Endothelial cell (in vitro differentiated cells): ENCODE results near the gene EXOC6. TPM values are rescaled to one million over a fixed set of nuclear protein-coding genes. Genes with fewer than 3 reads are reported as not detected.

Source experiments
- DNase-seq: peaks from one replicate; pipeline ENCODE4 v3.0.0; 2021; ENCODE audit warnings: low spot score
- H3K27ac Mint-ChIP-seq: one replicate; pipeline ENCODE4 v1.8.0; 2021; ENCODE audit warnings: mixed read lengths, inconsistent platforms; ENCODE audit not compliant: unreplicated experiment
- H3K27me3 Mint-ChIP-seq: one replicate; pipeline ENCODE4 v1.8.0; 2021; ENCODE audit warnings: mild to moderate bottlenecking, moderate library complexity, mixed read lengths, inconsistent platforms; ENCODE audit not compliant: unreplicated experiment
- H3K36me3 Mint-ChIP-seq: one replicate; pipeline ENCODE4 v1.8.0; 2021; ENCODE audit warnings: mild to moderate bottlenecking, low read depth, mixed read lengths, inconsistent platforms; ENCODE audit not compliant: unreplicated experiment
- H3K4me1 Mint-ChIP-seq: one replicate; pipeline ENCODE4 v1.8.0; 2021; ENCODE audit warnings: mild to moderate bottlenecking, mixed read lengths, inconsistent platforms; ENCODE audit not compliant: unreplicated experiment
- H3K4me3 Mint-ChIP-seq: one replicate; pipeline ENCODE4 v1.8.0; 2021; ENCODE audit warnings: mild to moderate bottlenecking, mixed read lengths, inconsistent platforms; ENCODE audit not compliant: unreplicated experiment
- H3K9me3 Mint-ChIP-seq: one replicate; pipeline ENCODE4 v1.8.0; 2021; ENCODE audit warnings: mixed read lengths, inconsistent platforms; ENCODE audit not compliant: unreplicated experiment
- CTCF ChIP-seq: fragments of 200-600 bp; sonication (generic); IDR thresholded peaks from one replicate; pipeline ENCODE4 v1.5.0; 2021; ENCODE audit warnings: antibody characterized with exemption; ENCODE audit not compliant: unreplicated experiment
- total RNA-seq: library from RNA; stranded (reverse); fragmentation: NEBNext Ultra II Directional; extraction: Animal tissue kit (Norgen Biotek cat#: 25700); gene quantifications from one replicate; pipeline ENCODE4 v1.2.1, GENCODE V29; 2021; ENCODE audit not compliant: unreplicated experiment

The EXOC6 gene
- total RNA-seq, 1 donor from 2014 or later, result 28.5 TPM

DNA sequence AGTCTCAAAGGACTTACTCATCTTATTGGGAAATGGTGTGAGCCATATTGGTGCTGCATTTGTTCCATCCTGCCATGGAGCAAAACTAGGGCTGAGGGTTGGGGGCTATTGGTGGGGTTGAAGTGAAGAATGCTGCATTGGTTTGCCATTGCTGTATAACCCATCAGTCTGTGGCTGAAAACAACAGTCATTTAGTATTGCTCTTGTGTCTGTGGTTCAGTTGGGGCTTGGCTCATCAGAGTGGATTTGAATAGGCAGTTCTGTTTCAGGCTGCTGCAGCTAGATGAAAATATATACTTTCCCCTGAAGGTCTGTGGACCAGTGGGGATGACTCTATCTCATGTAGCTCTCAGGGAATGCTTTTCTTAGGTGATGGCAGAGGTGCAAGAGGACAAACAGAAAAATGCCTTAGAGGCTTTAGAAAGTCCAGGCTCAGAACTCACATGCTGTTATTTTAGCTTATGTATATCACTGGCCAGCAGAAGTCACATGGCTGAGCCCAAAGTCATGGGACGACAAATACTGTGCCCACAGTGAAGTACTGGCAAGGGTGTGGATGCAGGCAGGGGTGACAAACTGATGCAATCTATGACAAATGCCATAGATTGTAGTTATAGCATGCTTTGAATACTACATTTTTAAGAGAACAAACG is 15.2 kb upstream of the EXOC6 start:
- Mint-ChIP-seq H3K9me3 (no peaks in the 10 kb centered on the region), H3K36me3 (peaks cover 10% of the 10 kb centered on the region), H3K27me3 (peaks cover 6% of the 10 kb centered on the region), H3K27ac (no peak overlapping the region), H3K4me3 (peak overlapping the region; percentile 15), H3K4me1 (peaks cover 43% of the 10 kb centered on the region)
- no peak for TF ChIP-seq CTCF
- no peak for DNase-seq

DNA sequence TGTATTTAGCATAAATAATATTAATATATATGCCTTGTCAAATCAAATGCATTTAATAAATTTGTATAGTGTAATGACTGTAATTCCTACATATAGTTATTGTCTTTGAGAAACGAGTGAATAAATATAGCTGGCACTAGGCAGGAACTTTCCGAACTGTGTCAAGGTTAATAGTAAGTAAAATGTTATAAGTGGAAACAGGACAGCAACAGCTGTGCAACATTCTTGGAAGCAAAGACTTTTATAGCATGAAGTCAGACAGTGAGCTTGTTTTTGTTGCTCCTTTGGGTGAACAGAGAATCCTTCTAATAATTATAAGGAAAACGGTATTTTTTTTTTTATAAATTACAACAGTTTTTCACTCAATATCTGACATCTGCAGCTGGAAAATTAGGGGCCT is 14.0 kb upstream of the EXOC6 start:
- no peaks in the 10 kb centered on the region for H3K9me3 Mint-ChIP-seq
- TF ChIP-seq CTCF, result no peak
- no peak overlapping the region for H3K4me3 Mint-ChIP-seq
- peaks cover 18% of the 10 kb centered on the region for H3K36me3 Mint-ChIP-seq
- peaks cover 48% of the 10 kb centered on the region for H3K4me1 Mint-ChIP-seq
- H3K27ac Mint-ChIP-seq, result no peak overlapping the region
- no peak for DNase-seq
- peaks cover 5% of the 10 kb centered on the region for H3K27me3 Mint-ChIP-seq

DNA sequence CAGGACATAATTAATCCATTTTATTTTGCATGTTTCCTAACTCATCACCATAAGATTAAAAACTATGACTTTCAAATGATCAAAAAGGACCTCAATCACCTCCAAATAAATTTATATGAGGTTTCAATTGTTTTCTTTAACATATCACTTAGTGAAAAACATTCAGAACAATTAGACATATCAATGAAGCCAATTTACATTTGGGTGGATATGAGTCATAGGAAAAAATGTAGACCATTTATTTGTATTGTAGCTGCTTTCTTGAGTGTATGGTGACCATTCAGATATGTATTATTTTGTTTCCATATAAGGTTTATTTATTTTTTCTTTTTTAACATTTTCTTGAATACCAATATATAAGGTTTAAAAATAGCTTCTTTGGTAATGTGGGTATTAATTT is 13.3 kb upstream of the EXOC6 start:
- H3K4me1 Mint-ChIP-seq, result peaks cover 47% of the 10 kb centered on the region
- H3K36me3 Mint-ChIP-seq, result peaks cover 18% of the 10 kb centered on the region
- DNase-seq, result no peak
- no peak overlapping the region for H3K27ac Mint-ChIP-seq
- TF ChIP-seq CTCF, result no peak
- H3K4me3 Mint-ChIP-seq, result no peak overlapping the region
- no peaks in the 10 kb centered on the region for H3K9me3 Mint-ChIP-seq
- peaks cover 3% of the 10 kb centered on the region for H3K27me3 Mint-ChIP-seq

DNA sequence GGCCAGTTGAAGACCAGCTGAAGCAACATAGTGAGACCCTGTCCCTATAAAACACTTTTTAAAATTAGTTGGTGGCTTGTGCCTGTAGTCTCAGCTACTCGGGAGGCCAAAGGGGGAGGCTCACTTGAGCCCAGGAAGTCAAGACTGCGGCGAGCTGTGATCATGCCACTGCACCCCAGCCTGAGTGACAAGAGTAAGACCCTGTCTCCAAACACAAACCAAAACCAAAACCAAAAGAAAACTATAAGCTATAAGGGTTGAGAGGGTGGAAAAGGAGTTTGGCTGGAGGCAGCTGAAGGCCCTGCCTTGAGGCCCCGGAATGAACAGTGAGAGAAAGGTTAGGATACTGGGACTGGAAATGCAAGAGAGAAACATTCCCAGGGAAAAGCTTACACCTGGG is 10.9 kb upstream of the EXOC6 start:
- Mint-ChIP-seq H3K4me3 (no peak overlapping the region), H3K27ac (no peak overlapping the region), H3K36me3 (peaks cover 18% of the 10 kb centered on the region), H3K27me3 (peaks cover 2% of the 10 kb centered on the region), H3K4me1 (peaks cover 42% of the 10 kb centered on the region), H3K9me3 (no peaks in the 10 kb centered on the region)
- no peak for DNase-seq
- no peak for TF ChIP-seq CTCF

DNA sequence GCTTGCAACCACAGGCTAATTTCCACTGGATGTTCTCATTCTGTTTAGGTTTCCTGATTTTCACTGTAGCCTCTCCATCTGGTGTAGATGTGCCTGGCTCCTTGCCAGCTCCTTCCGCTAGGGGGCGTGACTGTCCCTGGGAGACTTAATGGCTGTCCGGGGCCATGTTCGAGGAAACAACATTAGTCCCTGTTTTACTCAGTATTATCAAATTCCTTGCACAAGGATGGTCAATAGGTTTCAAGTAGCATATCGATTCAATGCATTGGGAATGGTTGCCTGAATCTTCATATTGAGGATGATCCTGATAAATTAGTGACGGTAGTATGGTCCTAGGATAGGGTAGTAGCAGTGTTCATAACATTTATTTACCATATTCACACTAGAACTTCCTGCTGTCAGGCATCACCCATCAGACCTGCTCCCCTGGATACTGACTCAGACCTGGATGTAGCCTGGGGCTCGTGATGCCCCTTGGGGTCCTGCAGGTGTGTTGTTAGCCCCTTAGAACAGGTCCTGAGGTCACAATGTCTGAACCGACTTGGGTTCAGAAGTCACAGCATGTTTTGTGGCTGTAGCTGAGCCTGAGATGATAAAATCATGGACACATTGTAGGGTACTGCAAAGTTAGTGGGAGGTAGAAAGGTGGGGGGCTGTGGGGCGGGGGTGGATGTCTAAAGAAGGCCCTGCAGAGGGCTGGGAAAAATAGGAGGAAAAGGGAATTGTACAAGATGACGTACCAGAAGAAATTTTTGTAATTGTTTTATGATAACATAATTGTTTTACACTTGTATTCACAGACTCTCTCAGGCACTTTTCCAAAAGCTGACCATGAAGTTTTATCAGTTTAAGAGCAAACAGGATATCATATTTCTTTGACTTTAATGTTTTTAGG is 8.9 kb upstream of the EXOC6 start:
- Mint-ChIP-seq H3K27me3 (peaks cover 2% of the 10 kb centered on the region), H3K36me3 (peaks cover 18% of the 10 kb centered on the region), H3K27ac (peak overlapping the region; percentile 64)

More for the DNA sequence above, 8.9 kb upstream of the EXOC6 start:
- H3K9me3 Mint-ChIP-seq, result no peaks in the 10 kb centered on the region
- peak overlapping the region; percentile 42 for H3K4me3 Mint-ChIP-seq
- DNase-seq, result peak; percentile 76
- H3K4me1 Mint-ChIP-seq, result peaks cover 43% of the 10 kb centered on the region
- TF ChIP-seq CTCF, result peak; percentile 72
